D341Med (cell line): ENCODE data around the gene LDLRAD3.

ENCODE experiments used
- DNase-seq: peaks from one replicate; pipeline ENCODE4 v3.0.0; 2012; ENCODE audit warnings: low spot score

Gene LDLRAD3

GRCh38 chr11:35927682-35928081 lies 16.2 kb upstream of the LDLRAD3 start:
- no peak for DNase-seq

DNA sequence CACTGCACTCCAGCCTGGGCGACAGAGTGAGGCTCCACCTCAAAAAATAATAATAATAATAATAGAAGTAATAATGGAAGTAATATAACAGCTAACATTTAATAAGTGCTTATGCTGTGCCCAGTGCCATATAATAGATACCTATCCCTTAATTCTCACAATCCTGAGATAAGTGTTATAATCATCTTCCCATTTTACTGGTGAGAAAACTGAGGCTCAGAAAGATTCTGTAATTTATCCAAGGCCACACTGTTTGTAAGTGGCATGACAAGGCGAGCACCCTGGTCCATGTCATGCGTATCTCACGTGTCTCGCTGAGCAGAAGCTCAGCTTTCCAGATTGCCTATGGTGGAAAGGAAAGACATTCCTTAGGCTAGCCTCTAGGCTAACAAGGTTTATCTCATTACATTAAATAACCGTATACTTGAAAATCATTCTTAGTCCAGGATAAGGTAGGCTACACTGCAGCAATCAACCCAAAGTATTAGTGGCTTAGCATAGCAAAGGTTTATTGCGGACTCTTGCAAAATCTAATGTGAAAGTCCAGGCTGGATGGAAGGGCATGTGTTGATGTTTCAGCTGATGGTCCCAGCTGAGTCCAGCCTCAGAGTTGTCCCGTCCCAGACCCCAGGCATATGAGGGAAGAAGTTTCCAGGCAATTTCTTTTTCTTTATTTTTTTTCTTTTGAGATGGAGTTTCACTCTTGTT lies 15.0 kb upstream of the LDLRAD3 start:
- DNase-seq: no peak

GRCh38 chr11:35930466-35930865 lies 13.4 kb upstream of the LDLRAD3 start:
- DNase-seq: no peak

DNA sequence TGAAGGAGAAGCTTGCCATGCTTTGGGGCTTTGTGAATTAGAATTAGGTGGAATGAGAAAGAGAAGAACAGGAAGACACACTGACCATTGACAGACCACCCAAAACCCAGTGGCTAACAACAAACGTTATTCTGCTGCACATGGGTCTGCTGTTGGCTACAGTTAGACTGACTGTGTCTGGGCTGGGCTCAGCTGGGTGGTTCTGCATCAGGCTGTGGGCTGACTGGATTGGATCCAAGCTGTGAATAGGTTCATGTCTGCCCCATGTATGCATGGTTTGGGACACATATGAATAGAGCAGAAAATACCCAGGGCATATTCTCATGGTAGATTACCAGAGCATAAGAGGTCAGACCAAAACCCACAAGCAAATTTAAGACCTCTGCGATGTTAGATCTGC lies 11.7 kb upstream of the LDLRAD3 start:
- DNase-seq: no peak

- DNase-seq: no peak
Observed at GRCh38 chr11:35932681-35933319, 11.1 kb upstream of the LDLRAD3 start.

DNA sequence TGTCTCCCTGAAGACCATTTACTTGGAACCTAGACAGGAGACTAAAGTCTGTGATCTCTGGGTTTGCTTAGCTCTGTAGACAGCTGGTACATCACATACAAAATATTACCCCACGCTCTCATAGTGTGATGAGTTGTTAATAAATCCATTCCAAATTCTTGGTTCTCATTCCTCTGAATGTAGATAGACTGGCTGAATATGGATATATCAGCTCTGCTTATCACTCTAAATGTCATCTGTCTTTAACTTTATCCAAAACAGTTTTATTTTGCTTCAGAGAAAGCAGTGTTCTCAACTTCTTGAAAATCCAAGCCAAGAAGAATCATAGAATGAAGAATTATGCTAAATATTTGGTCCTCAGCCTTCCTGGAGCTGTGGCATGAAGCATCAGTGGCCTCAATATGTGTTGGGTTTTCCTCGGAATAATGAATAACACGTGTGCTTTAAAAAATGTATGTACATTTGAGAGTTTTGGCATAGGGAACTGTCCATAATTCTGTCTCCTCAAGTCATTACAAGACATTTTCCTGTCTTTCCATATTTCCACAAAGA lies 10.5 kb upstream of the LDLRAD3 start:
- no peak for DNase-seq

- no peak for DNase-seq
Observed at GRCh38 chr11:35934271-35934670, 9.6 kb upstream of the LDLRAD3 start.

- no peak for DNase-seq
Observed at GRCh38 chr11:35934981-35935380, 8.9 kb upstream of the LDLRAD3 start.

DNA sequence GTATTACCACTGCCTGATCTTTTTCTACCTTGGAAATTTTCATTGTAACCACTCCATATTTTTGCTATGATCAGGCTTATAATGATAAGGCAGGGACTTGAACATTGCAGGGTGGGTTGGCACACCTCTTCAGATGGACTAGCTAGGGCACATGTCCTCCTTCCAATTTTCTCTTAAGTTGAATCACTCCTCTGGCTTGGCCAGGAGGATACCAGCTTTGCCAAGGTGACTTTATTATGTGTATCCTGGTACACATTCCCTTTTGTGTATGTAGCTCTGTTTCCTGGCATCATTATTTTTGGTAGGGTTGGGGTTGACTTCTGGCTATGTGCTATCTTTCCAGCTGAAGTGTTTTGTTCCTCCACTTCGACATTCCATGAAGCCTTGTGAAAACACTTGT lies 8.5 kb upstream of the LDLRAD3 start:
- DNase-seq: no peak

DNA sequence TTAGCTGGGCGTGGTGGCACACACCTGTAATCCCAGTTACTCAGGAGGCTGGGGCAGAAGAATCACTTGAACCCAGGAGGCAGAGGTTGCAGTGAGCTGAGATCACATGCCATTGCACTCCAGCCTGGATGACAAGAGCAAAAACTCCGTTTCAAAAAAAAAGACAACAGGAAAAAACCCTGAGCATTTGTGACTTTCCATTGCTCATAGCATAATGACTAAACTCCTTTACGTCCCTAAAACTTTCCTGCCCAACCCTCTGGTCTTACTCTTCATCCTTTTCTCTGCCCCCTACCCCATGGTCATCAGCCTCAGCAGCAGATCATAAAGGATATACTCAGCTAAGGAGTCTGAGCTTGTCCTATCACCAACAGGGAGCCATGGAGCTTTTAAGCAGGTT lies 6.8 kb upstream of the LDLRAD3 start:
- DNase-seq: no peak

DNA sequence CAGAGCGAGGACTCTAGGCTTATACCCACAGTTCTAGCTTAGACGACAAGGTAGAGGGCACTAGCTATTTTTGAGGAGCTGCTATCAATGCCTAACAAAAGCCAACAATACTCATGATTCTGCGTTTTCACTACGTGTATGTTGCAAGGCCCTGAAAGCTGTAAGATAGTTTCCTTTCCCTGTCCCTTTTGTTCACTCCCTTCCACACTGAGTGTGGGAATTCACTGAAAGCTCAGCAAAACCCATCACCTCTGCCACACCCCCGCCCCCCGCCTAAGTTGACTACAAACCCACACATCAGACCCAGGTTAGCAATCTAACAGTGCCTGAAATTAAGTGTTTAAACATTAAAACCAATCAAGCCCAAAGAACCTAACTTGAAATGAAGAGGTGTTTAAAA lies 6.2 kb upstream of the LDLRAD3 start:
- no peak for DNase-seq

DNA sequence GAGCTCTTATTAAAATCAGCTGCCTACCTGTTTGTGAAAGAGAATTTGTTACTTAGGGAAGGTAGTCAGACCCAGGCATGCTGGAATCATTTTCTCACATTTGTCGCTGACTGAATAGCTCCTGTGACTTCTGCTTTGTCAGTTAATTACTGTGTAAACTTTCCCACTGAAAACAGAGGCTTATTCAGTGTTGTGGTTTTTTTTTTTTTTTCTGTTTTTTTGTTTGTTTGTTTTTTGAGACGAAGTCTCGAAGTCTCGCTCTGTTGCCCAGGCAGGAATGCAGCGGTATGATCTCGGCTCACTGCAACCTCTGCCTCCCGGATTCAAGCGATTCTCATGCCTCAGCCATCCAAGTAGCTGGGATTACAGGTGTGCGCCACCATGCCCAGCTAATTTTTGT lies 5.6 kb upstream of the LDLRAD3 start:
- DNase-seq: no peak

GRCh38 chr11:35943309-35943708 lies 553 bp upstream of the LDLRAD3 start:
- DNase-seq: no peak

- DNase-seq: peak; percentile 51
Observed at GRCh38 chr11:35944503-35945136, 758 bp downstream of the LDLRAD3 start.

DNA sequence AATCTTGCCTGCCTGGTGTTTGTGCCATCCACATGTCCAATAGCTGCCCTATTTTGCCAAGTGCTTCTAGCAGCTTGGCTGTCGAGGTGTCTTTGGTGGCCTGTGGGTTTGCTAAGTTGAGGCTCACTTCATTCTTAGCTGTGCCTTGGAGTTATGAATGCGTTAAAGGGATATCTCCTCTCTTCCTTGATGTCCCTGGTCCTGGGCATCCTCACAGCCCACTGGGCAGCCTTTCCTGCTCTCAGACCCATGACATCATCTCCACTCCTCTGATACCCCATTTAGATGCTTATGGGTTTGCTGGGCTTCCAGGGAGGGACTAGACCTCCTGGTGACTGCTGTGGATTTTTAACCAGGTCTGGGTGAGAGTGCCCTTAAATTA lies 1.3 kb downstream of the LDLRAD3 start:
- DNase-seq: no peak

GRCh38 chr11:35946766-35947165 lies 2.9 kb downstream of the LDLRAD3 start:
- no peak for DNase-seq

- DNase-seq: no peak
Observed at GRCh38 chr11:35947437-35947836, 3.6 kb downstream of the LDLRAD3 start.

DNA sequence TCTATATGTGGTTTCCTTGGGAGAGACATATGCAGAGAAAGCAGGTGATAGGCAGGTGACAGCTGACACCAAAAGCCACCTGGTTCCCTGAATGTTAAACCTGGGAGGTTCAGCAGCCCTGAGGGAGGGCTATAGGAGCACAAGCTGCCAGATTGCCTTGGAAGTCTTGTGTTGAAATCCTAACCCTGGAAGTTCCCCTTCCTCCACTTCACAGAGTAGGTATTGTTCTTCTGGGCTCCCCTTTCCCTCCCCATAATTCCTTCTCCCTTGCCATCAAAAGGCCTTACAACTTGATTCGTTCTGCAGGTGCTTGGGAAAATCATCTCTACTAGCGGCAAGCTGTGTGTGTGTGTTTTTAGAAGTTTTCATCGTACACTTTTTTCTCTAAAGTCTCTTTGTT lies 5.4 kb downstream of the LDLRAD3 start:
- DNase-seq: no peak

- DNase-seq: no peak
Observed at GRCh38 chr11:35950082-35950481, 6.2 kb downstream of the LDLRAD3 start.

DNA sequence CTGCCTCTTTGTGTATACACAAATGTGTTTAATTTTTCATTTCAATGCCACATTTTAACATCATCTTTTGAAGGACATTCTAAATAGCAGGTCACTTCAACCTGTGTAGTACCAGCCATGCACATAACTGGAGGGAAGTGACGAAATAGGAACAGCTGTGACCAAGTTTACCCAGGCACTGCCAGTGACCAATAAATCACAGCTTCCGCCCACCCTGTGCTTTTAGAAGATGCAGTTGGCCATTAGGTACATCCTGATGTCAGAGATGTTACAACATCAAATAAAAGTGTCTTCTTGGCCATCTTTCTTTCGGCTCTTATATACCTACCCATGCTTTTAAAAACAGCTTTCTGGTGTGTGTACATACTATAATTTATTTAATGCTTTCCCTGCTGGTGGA lies 7.8 kb downstream of the LDLRAD3 start:
- no peak for DNase-seq

GRCh38 chr11:35953081-35953760 lies 9.4 kb downstream of the LDLRAD3 start:
- no peak for DNase-seq

GRCh38 chr11:35954205-35954604 lies 10.3 kb downstream of the LDLRAD3 start:
- no peak for DNase-seq

GRCh38 chr11:35955636-35956035 lies 11.8 kb downstream of the LDLRAD3 start:
- DNase-seq: no peak
